DLD1 (cell line): ENCODE data around the gene MSI2.
"Not testable (repeated sequence)": the region's sequence is repeated elsewhere in the genome, so short reads cannot be mapped to it uniquely, and the experiment has no call there.

Experiments
- in situ Hi-C: cut with HindIII; loops from 2 replicates; pipeline ENCODE4 v1.10.0; 2017; ENCODE audit warnings: low sequenced_read_pairs

The MSI2 gene

GRCh38 chr17:57288773-57289121 is 32.4 kb downstream of the MSI2 start:
- in situ Hi-C loops, result no loop called here

- in situ Hi-C loops, result no loop called here
Measured at GRCh38 chr17:57289130-57289529, 32.8 kb downstream of the MSI2 start.

GRCh38 chr17:57289613-57290012 is 33.3 kb downstream of the MSI2 start:
- in situ Hi-C loops, result no loop called here

- in situ Hi-C loops, result no loop called here
Measured at GRCh38 chr17:57290981-57291380, 34.7 kb downstream of the MSI2 start.

- in situ Hi-C loops, result no loop called here
Measured at GRCh38 chr17:57292091-57292490, 35.8 kb downstream of the MSI2 start.

GRCh38 chr17:57293077-57293476 is 36.8 kb downstream of the MSI2 start:
- in situ Hi-C loops, result no loop called here

GRCh38 chr17:57294101-57294500 is 37.8 kb downstream of the MSI2 start:
- in situ Hi-C loops, result no loop called here

- in situ Hi-C loops, result no loop called here
Measured at GRCh38 chr17:57294629-57295501, 38.5 kb downstream of the MSI2 start.

- in situ Hi-C loops, result no loop called here
Measured at GRCh38 chr17:57295526-57296023, 39.3 kb downstream of the MSI2 start.

- in situ Hi-C loops, result no loop called here
Measured at GRCh38 chr17:57296231-57296630, 39.9 kb downstream of the MSI2 start.

GRCh38 chr17:57299176-57299575 is 42.9 kb downstream of the MSI2 start:
- in situ Hi-C loops, result no loop called here

GRCh38 chr17:57300592-57300991 is 44.3 kb downstream of the MSI2 start:
- in situ Hi-C loops, result not testable (repeated sequence)

- in situ Hi-C loops, result no loop called here
Measured at GRCh38 chr17:57302690-57303465, 46.6 kb downstream of the MSI2 start.

- in situ Hi-C loops, result no loop called here
Measured at GRCh38 chr17:57305144-57305728, 48.9 kb downstream of the MSI2 start.

GRCh38 chr17:57305908-57306504 is 49.7 kb downstream of the MSI2 start:
- in situ Hi-C loops, result no loop called here

- in situ Hi-C loops, result no loop called here
Measured at GRCh38 chr17:57308543-57309186, 52.3 kb downstream of the MSI2 start.

GRCh38 chr17:57309479-57309878 is 53.2 kb downstream of the MSI2 start:
- in situ Hi-C loops, result no loop called here

GRCh38 chr17:57311281-57312216 is 55.2 kb downstream of the MSI2 start:
- in situ Hi-C loops, result no loop called here

GRCh38 chr17:57312242-57312641 is 55.9 kb downstream of the MSI2 start:
- in situ Hi-C loops, result no loop called here
